WERI-Rb-1 (cell line): ENCODE results near the gene TNFRSF1B.

Source experiments
- DNase-seq: peaks from one replicate; pipeline ENCODE4 v3.0.0-alpha.2; 2020
- H3K27ac ChIP-seq: fragments of 250-450 bp; sonication (Bioruptor Pico); 2 replicates; pipeline ENCODE4 v1.5.1; 2020; ENCODE audit warnings: mild to moderate bottlenecking, moderate library complexity
- H3K27me3 ChIP-seq: fragments of 250-450 bp; sonication (Bioruptor Pico); 2 replicates; pipeline ENCODE4 v1.5.1; 2021; ENCODE audit warnings: mild to moderate bottlenecking, low read depth, moderate library complexity; ENCODE audit not compliant: insufficient read depth, severe bottlenecking
- H3K36me3 ChIP-seq: fragments of 250-450 bp; sonication (Bioruptor Pico); 2 replicates; pipeline ENCODE4 v1.5.1; 2020; ENCODE audit warnings: mild to moderate bottlenecking, moderate library complexity
- H3K4me3 ChIP-seq: 2 replicates; pipeline ENCODE4 v1.5.1; 2011; ENCODE audit warnings: low read depth, mild to moderate bottlenecking, control low read depth, low read length
- H3K9me3 ChIP-seq: fragments of 250-450 bp; sonication (Bioruptor Pico); 2 replicates; pipeline ENCODE4 v1.5.1; 2021; ENCODE audit warnings: mild to moderate bottlenecking, moderate library complexity; ENCODE audit not compliant: severe bottlenecking
- CTCF ChIP-seq: IDR thresholded peaks from 2 replicates; pipeline ENCODE4 v1.5.1; 2011; ENCODE audit warnings: low read depth, mild to moderate bottlenecking, control low read depth, inconsistent platforms, low read length

Gene TNFRSF1B

GRCh38 chr1:12186679-12186985 is 19.8 kb downstream of the TNFRSF1B start:
- no peak overlapping the region for H3K4me3 ChIP-seq
- no peaks in the 10 kb centered on the region for H3K9me3 ChIP-seq
- DNase-seq, result no peak
- H3K27ac ChIP-seq, result no peak overlapping the region
- H3K27me3 ChIP-seq, result peaks cover 53% of the 10 kb centered on the region
- no peak for TF ChIP-seq CTCF
- H3K36me3 ChIP-seq, result no peaks in the 10 kb centered on the region

GRCh38 chr1:12188115-12188514 is 21.3 kb downstream of the TNFRSF1B start:
- Histone ChIP-seq H3K27ac (no peak overlapping the region), H3K9me3 (no peaks in the 10 kb centered on the region), H3K27me3 (peaks cover 48% of the 10 kb centered on the region), H3K4me3 (no peak overlapping the region), H3K36me3 (no peaks in the 10 kb centered on the region)
- DNase-seq, result no peak
- no peak for TF ChIP-seq CTCF

GRCh38 chr1:12188657-12189327 is 22.0 kb downstream of the TNFRSF1B start:
- Histone ChIP-seq H3K9me3 (no peaks in the 10 kb centered on the region), H3K27ac (no peak overlapping the region), H3K36me3 (no peaks in the 10 kb centered on the region), H3K27me3 (peaks cover 46% of the 10 kb centered on the region), H3K4me3 (no peak overlapping the region)
- TF ChIP-seq CTCF, result no peak
- DNase-seq, result no peak

- no peak for TF ChIP-seq CTCF
- H3K4me3 ChIP-seq, result no peak overlapping the region
- H3K27me3 ChIP-seq, result peaks cover 43% of the 10 kb centered on the region
- no peaks in the 10 kb centered on the region for H3K36me3 ChIP-seq
- no peak overlapping the region for H3K27ac ChIP-seq
- no peak for DNase-seq
- H3K9me3 ChIP-seq, result no peaks in the 10 kb centered on the region
Observed at GRCh38 chr1:12189328-12189682, 22.5 kb downstream of the TNFRSF1B start.

- DNase-seq, result no peak
- no peaks in the 10 kb centered on the region for H3K9me3 ChIP-seq
- no peak for TF ChIP-seq CTCF
- no peak overlapping the region for H3K27ac ChIP-seq
- H3K36me3 ChIP-seq, result no peaks in the 10 kb centered on the region
- peaks cover 28% of the 10 kb centered on the region for H3K27me3 ChIP-seq
- no peak overlapping the region for H3K4me3 ChIP-seq
Observed at GRCh38 chr1:12191242-12192032, 24.6 kb downstream of the TNFRSF1B start.
